HCT116 (cell line): ENCODE results near the gene PDSS2. TPM values are rescaled to one million over a fixed set of nuclear protein-coding genes. Genes with fewer than 3 reads are reported as not detected.

Experiments used
- ATAC-seq: fragments of 200-7000 bp; cut with Tn5 transposase; 2 replicates; pipeline ENCODE4 v1.9.1; 2020; ENCODE audit warnings: mild to moderate bottlenecking, moderate library complexity
- BruUV-seq: library from RNA; stranded (reverse); fragments of 400-500 nt; replicated peaks from 2 replicates; lab custom pipeline; 2021; lab: Mats Ljungman, UMichigan
- CTCF ChIA-PET: fragments of 300-600 bp; sonication (Branson Sonifier 250); formaldehyde crosslinking; loops from one replicate; lab custom pipeline; 2021; ENCODE audit warnings: antibody characterized with exemption; lab: Charles Lee
- POLR2A ChIA-PET: fragments of 300-600, 350-600 bp; sonication (Branson Sonifier 250); formaldehyde crosslinking; loops from one replicate; lab custom pipeline; 2021; ENCODE audit warnings: antibody characterized with exemption; lab: Charles Lee
- RAD21 ChIA-PET, 2 experiments: fragments of 300-600 bp; sonication (Branson Sonifier 250); formaldehyde crosslinking; loops; one replicate each; lab custom pipeline; 2023; ENCODE audit warnings: low total read pairs in 2 of 2; ENCODE audit not compliant: uncharacterized antibody in 2 of 2, unreplicated experiment in 2 of 2, low non-redundant PET in 1 of 2; lab: Charles Lee
- DNase-seq: peaks from one replicate; pipeline ENCODE4 v3.0.0-alpha.2; 2010; ENCODE audit warnings: low read depth, low spot score
- H2AFZ ChIP-seq: fragments of 200-600 bp; shearing (Covaris generic), sonication (generic); 2 replicates; pipeline ENCODE4 v1.6.1; 2017; ENCODE audit warnings: low read depth, mixed run types, mixed read lengths, antibody characterized with exemption, low read length; ENCODE audit not compliant: poor library complexity, severe bottlenecking
- H3K27ac ChIP-seq: 2 replicates; pipeline ENCODE4 v1.5.1; 2012; ENCODE audit warnings: low read depth, low read length
- H3K27me3 ChIP-seq: fragments of 200-600 bp; sonication (generic); 2 replicates; pipeline ENCODE4 v1.6.1; 2016; ENCODE audit warnings: mixed run types, low read length, mixed read lengths; ENCODE audit not compliant: insufficient read depth
- H3K36me3 ChIP-seq, 2 experiments: fragments of 200-500 bp in 1 of 2; fragments of 200-600 bp in 1 of 2; sonication (Bioruptor generic) in 1 of 2; sonication (generic) in 1 of 2; 2 replicates each; pipeline versions ENCODE4 v1.5.1 to v1.6.1; 2014 to 2016; ENCODE audit warnings: low read length in 2 of 2, inconsistent platforms in 1 of 2, mixed read lengths in 1 of 2, mixed run types in 1 of 2; ENCODE audit not compliant: insufficient read depth in 2 of 2, control insufficient read depth in 1 of 2
- H3K4me1 ChIP-seq, 2 experiments: fragments of 200-600 bp in 1 of 2; sonication (generic) in 1 of 2; 2 replicates each; pipeline versions ENCODE4 v1.5.1 to v1.6.1; 2012 to 2017; ENCODE audit warnings: low read length in 2 of 2, inconsistent platforms in 1 of 2, mild to moderate bottlenecking in 1 of 2, mixed read lengths in 1 of 2, mixed run types in 1 of 2, moderate library complexity in 1 of 2; ENCODE audit not compliant: insufficient read depth in 2 of 2, control insufficient read depth in 1 of 2
- H3K4me2 ChIP-seq: fragments of 200-600 bp; sonication (generic); 2 replicates; pipeline ENCODE4 v1.6.1; 2017; ENCODE audit warnings: mixed run types, low read length, mixed read lengths
- H3K4me3 ChIP-seq, 2 experiments: fragments of 200-600 bp in 1 of 2; sonication (generic) in 1 of 2; replicated peaks in 1 of 2; 2 replicates each; pipeline ENCODE4 v1.5.1; 2011 to 2016; ENCODE audit warnings: low read length in 2 of 2, control low read depth in 1 of 2, low read depth in 1 of 2, mild to moderate bottlenecking in 1 of 2, mixed read lengths in 1 of 2, mixed run types in 1 of 2
- H3K79me2 ChIP-seq: fragments of 200-600 bp; sonication (generic); 2 replicates; pipeline ENCODE4 v1.6.1; 2017; ENCODE audit warnings: mild to moderate bottlenecking, mixed run types, low read length, moderate library complexity, mixed read lengths; ENCODE audit not compliant: insufficient read depth
- H3K9ac ChIP-seq: fragments of 200-600 bp; sonication (generic); 2 replicates; pipeline ENCODE4 v1.6.1; 2016; ENCODE audit warnings: low read length, mixed read lengths
- H3K9me2 ChIP-seq: fragments of 200-600 bp; sonication (generic), shearing (Covaris generic); 2 replicates; pipeline ENCODE4 v1.6.1; 2017; ENCODE audit warnings: mixed run types, mild to moderate bottlenecking, moderate library complexity; ENCODE audit not compliant: insufficient read depth
- H3K9me3 ChIP-seq, 2 experiments: fragments of 200-500 bp in 1 of 2; fragments of 200-600 bp in 1 of 2; sonication (Bioruptor generic) in 1 of 2; sonication (generic) in 1 of 2; 2 replicates each; pipeline ENCODE4 v1.6.1; 2014 to 2017; ENCODE audit warnings: low read length in 2 of 2, mixed read lengths in 2 of 2, inconsistent platforms in 1 of 2, low read depth in 1 of 2, mild to moderate bottlenecking in 1 of 2, mixed run types in 1 of 2, moderate library complexity in 1 of 2; ENCODE audit not compliant: control insufficient read depth in 1 of 2, insufficient read depth in 1 of 2
- H4K20me1 ChIP-seq: fragments of 200-600 bp; sonication (generic), shearing (Covaris generic); 2 replicates; pipeline ENCODE4 v1.6.1; 2017; ENCODE audit warnings: mixed run types, mild to moderate bottlenecking, moderate library complexity; ENCODE audit not compliant: insufficient read depth
- ATF3 ChIP-seq: IDR thresholded peaks from 2 replicates; pipeline ENCODE4 v1.6.1; 2012
- CBX3 ChIP-seq: IDR thresholded peaks from 2 replicates; pipeline ENCODE4 v1.6.1; 2012; ENCODE audit warnings: low read depth
- EGR1 ChIP-seq: IDR thresholded peaks from 2 replicates; pipeline ENCODE4 v1.6.1; 2012; ENCODE audit warnings: low read depth
- EZH2 ChIP-seq: fragments of 200-600 bp; sonication (generic); IDR thresholded peaks from 2 replicates; pipeline ENCODE4 v1.6.1; 2017; ENCODE audit warnings: antibody characterized with exemption, mixed run types
- MAX ChIP-seq: IDR thresholded peaks from 2 replicates; pipeline ENCODE4 v1.6.1; 2012
- POLR2A ChIP-seq: IDR thresholded peaks from 2 replicates; pipeline ENCODE4 v1.7.0; 2011; ENCODE audit warnings: borderline replicate concordance; ENCODE audit not compliant: insufficient read depth, insufficient read length; ENCODE audit errors: extremely low read depth
- RAD21 ChIP-seq: IDR thresholded peaks from 2 replicates; pipeline ENCODE4 v1.6.1; 2012; ENCODE audit warnings: low read depth, mild to moderate bottlenecking
- TCF7L2 ChIP-seq: IDR thresholded peaks from 2 replicates; pipeline ENCODE4 v1.7.0; 2011; ENCODE audit warnings: borderline replicate concordance, inconsistent platforms; ENCODE audit not compliant: insufficient read depth, insufficient read length; ENCODE audit errors: extremely low read depth
- YY1 ChIP-seq: IDR thresholded peaks from 2 replicates; pipeline ENCODE4 v1.6.1; 2011; ENCODE audit warnings: low read length, low read depth, moderate library complexity, mild to moderate bottlenecking; ENCODE audit not compliant: insufficient replicate concordance; ENCODE audit errors: extremely low read depth
- ZBTB33 ChIP-seq: IDR thresholded peaks from 2 replicates; pipeline ENCODE4 v1.6.1; 2011; ENCODE audit warnings: mild to moderate bottlenecking, low read length, moderate library complexity; ENCODE audit not compliant: insufficient replicate concordance; ENCODE audit errors: extremely low read depth
- ZFX ChIP-seq: fragments of 450-650 bp; IDR thresholded peaks from 2 replicates; pipeline ENCODE4 v1.6.1; 2017
- ZNF274 ChIP-seq: fragments of 200-500 bp; sonication (Bioruptor generic); IDR thresholded peaks from 2 replicates; pipeline ENCODE4 v1.6.1; 2014; ENCODE audit warnings: mild to moderate bottlenecking, low read depth, low read length, inconsistent platforms
- intact Hi-C: fragments of 100-400 bp; cut with micrococcal nuclease; formaldehyde crosslinking; loops from 2 replicates; pipeline ENCODE4 v1.10.0; 2022
- total RNA-seq: library from RNA; stranded (reverse); gene quantifications from one replicate; pipeline ENCODE4 v1.2.1, GENCODE V29; 2021; ENCODE audit not compliant: unreplicated experiment

The PDSS2 gene
- total RNA-seq, 1 experiment from 2014 or later, result 12.2 TPM

- Histone ChIP-seq H3K27me3 (no peaks in the 10 kb centered on the region), H3K9me2 (no peaks in the 10 kb centered on the region), H3K9me3 (no peaks in the 10 kb centered on the region), H2AFZ (no peak overlapping the region), H3K4me1 (no peaks in the 10 kb centered on the region), H4K20me1 (no peaks in the 10 kb centered on the region), H3K27ac (no peak overlapping the region), H3K9ac (no peak overlapping the region), H3K79me2 (no peaks in the 10 kb centered on the region), H3K4me3 (no peak overlapping the region), H3K36me3 (no peaks in the 10 kb centered on the region), H3K4me2 (no peak overlapping the region)
- ATAC-seq (no peak), DNase-seq (no peak)
- CTCF ChIA-PET, result interaction anchor here (0.6 kb wide), 1 partner anchor 931 kb away, joined by 3 read pairs; no protein-coding TSS in a partner anchor
- BruUV-seq, result no TSS peak
- RAD21 ChIA-PET, result no interaction called here
- POLR2A ChIA-PET, result no interaction called here
- intact Hi-C loops, result no loop called here
- TF ChIP-seq CBX3 (no peak), MAX (no peak), POLR2A (no peak), ZFX (no peak), EGR1 (no peak), ATF3 (no peak), EZH2 (no peak), YY1 (no peak), ZNF274 (no peak), RAD21 (no peak), TCF7L2 (no peak), ZBTB33 (no peak)
Observed at GRCh38 chr6:107266563-107266962, 192.8 kb downstream of the PDSS2 start.
